ENCODE results near the gene PTBP3.
"Not testable (repeated sequence)": the region's sequence is repeated elsewhere in the genome, so short reads cannot be mapped to it uniquely, and the experiment has no call there.

The PTBP3 gene

GRCh38 chr9:112279501-112279900 is 53.9 kb downstream of the PTBP3 start:
- Histone ChIP-seq H3K9me3 (ENCODE audit: control insufficient read depth in 5 of 5, low read length in 5 of 5) (peaks cover 0 to 11% (median 7%) of the 10 kb centered on the region in 5 donors), H3K4me1 (ENCODE audit: control insufficient read depth in 5 of 5, insufficient read depth in 5 of 5, low read length in 5 of 5) (no peaks in the 10 kb centered on the region)

DNA sequence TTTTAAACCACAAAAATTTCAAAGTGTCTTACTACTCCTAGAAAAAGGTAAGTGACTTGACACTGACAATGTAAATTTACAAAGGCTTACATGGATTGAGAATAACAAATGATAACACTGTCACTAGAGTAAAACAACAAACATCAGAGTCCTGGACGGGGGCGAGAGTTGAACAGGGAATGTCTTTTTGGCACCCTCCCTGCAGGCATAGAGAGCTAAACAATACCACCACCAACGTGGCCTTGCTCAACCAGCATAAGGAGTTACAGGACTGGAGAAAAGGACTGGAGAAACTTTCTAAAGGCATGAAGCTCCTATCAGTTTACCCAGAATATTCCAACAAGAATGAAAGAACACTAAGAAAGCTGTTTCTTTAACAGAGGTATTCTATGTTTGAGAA is 55.3 kb downstream of the PTBP3 start:
- no peaks in the 10 kb centered on the region for H3K36me3 ChIP-seq (ENCODE audit: control insufficient read depth in 5 of 5, insufficient read depth in 5 of 5, low read length in 5 of 5)
- H3K27me3 ChIP-seq (ENCODE audit: control insufficient read depth in 5 of 5, insufficient read depth in 4 of 5, low read length in 5 of 5) = no peaks in the 10 kb centered on the region
- H3K27ac ChIP-seq (ENCODE audit: low read depth, low read length) = no peak overlapping the region
- H3K9me3 ChIP-seq (ENCODE audit: control insufficient read depth in 5 of 5, low read length in 5 of 5) = no peaks in the 10 kb centered on the region
- H3K4me1 ChIP-seq (ENCODE audit: control insufficient read depth in 5 of 5, insufficient read depth in 5 of 5, low read length in 5 of 5) = no peaks in the 10 kb centered on the region
- no peak overlapping the region for H3K9ac ChIP-seq (ENCODE audit: low read length in 5 of 5)
- H3K4me3 ChIP-seq (ENCODE audit: low read depth in 1 of 5, low read length in 5 of 5) = no peak overlapping the region

More at GRCh38 chr9:112279501-112279900, 53.9 kb downstream of the PTBP3 start:
- Histone ChIP-seq H3K36me3 (ENCODE audit: control insufficient read depth in 5 of 5, insufficient read depth in 5 of 5, low read length in 5 of 5) (peaks cover 0 to 9% (median 0%) of the 10 kb centered on the region in 5 donors), H3K27me3 (ENCODE audit: control insufficient read depth in 5 of 5, insufficient read depth in 4 of 5, low read length in 5 of 5) (no peaks in the 10 kb centered on the region), H3K4me3 (ENCODE audit: low read depth in 1 of 5, low read length in 5 of 5) (no peak overlapping the region), H3K9ac (ENCODE audit: low read length in 5 of 5) (no peak overlapping the region), H3K27ac (ENCODE audit: low read depth, low read length) (no peak overlapping the region)

DNA sequence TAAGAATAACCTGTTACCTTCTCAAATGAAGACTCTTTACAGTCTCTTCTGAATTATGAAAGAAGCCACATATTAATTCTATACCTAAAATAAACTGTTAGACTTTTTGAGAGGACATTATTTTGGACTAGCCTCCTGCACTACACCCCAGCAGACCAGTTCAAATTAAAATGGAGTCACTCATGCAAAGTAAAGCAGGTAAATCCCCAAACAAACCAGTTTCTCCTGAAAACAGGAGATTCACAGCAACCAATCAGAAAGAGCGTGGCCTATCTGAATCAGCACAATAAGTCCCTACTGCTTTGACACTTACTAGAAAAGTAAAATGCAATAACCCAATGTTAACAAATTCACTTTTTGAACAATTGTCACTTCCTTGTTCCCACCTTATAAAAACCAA is 58.8 kb downstream of the PTBP3 start:
- H3K36me3 ChIP-seq (ENCODE audit: control insufficient read depth in 5 of 5, insufficient read depth in 5 of 5, low read length in 5 of 5) = no peaks in the 10 kb centered on the region
- no peak overlapping the region for H3K4me3 ChIP-seq (ENCODE audit: low read depth in 1 of 5, low read length in 5 of 5)
- H3K4me1 ChIP-seq (ENCODE audit: control insufficient read depth in 5 of 5, insufficient read depth in 5 of 5, low read length in 5 of 5) = no peaks in the 10 kb centered on the region
- no peaks in the 10 kb centered on the region for H3K27me3 ChIP-seq (ENCODE audit: control insufficient read depth in 5 of 5, insufficient read depth in 4 of 5, low read length in 5 of 5)
- H3K9ac ChIP-seq (ENCODE audit: low read length in 5 of 5) = no peak overlapping the region
- H3K27ac ChIP-seq (ENCODE audit: low read depth, low read length) = no peak overlapping the region
- H3K9me3 ChIP-seq (ENCODE audit: control insufficient read depth in 5 of 5, low read length in 5 of 5) = no peaks in the 10 kb centered on the region

DNA sequence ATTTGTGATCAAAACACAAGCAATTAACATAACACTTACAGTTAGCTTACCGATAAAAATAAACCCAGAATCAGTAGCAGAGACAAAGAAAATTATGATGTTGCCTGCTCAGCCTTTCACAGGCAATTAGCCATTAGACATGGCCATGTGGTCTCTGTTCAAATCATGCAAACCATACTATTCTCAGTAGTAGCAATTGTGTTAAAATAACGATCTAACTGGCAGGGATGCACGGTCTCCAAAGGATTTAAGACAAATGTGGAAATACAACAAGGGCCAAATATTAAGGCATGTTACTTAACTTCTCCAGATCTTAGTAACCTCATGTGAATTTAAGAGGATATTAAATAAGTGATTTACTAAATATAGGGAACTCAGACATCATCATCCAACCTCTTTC is 59.5 kb downstream of the PTBP3 start:
- Histone ChIP-seq H3K9ac (ENCODE audit: low read length in 5 of 5) (no peak overlapping the region), H3K27ac (ENCODE audit: low read depth, low read length) (no peak overlapping the region), H3K36me3 (ENCODE audit: control insufficient read depth in 5 of 5, insufficient read depth in 5 of 5, low read length in 5 of 5) (no peaks in the 10 kb centered on the region), H3K27me3 (ENCODE audit: control insufficient read depth in 5 of 5, insufficient read depth in 4 of 5, low read length in 5 of 5) (no peaks in the 10 kb centered on the region), H3K9me3 (ENCODE audit: control insufficient read depth in 5 of 5, low read length in 5 of 5) (no peaks in the 10 kb centered on the region), H3K4me1 (ENCODE audit: control insufficient read depth in 5 of 5, insufficient read depth in 5 of 5, low read length in 5 of 5) (no peaks in the 10 kb centered on the region), H3K4me3 (ENCODE audit: low read depth in 1 of 5, low read length in 5 of 5) (no peak overlapping the region)

GRCh38 chr9:112271466-112272098 is 61.8 kb downstream of the PTBP3 start:
- Histone ChIP-seq H3K27ac (ENCODE audit: low read depth, low read length) (no peak overlapping the region), H3K9ac (ENCODE audit: low read length in 5 of 5) (no peak overlapping the region), H3K36me3 (ENCODE audit: control insufficient read depth in 5 of 5, insufficient read depth in 5 of 5, low read length in 5 of 5) (peaks cover 0 to 2% (median 0%) of the 10 kb centered on the region in 5 donors), H3K4me1 (ENCODE audit: control insufficient read depth in 5 of 5, insufficient read depth in 5 of 5, low read length in 5 of 5) (no peaks in the 10 kb centered on the region), H3K4me3 (ENCODE audit: low read depth in 1 of 5, low read length in 5 of 5) (no peak overlapping the region), H3K27me3 (ENCODE audit: control insufficient read depth in 5 of 5, insufficient read depth in 4 of 5, low read length in 5 of 5) (no peaks in the 10 kb centered on the region), H3K9me3 (ENCODE audit: control insufficient read depth in 5 of 5, low read length in 5 of 5) (no peaks in the 10 kb centered on the region)

DNA sequence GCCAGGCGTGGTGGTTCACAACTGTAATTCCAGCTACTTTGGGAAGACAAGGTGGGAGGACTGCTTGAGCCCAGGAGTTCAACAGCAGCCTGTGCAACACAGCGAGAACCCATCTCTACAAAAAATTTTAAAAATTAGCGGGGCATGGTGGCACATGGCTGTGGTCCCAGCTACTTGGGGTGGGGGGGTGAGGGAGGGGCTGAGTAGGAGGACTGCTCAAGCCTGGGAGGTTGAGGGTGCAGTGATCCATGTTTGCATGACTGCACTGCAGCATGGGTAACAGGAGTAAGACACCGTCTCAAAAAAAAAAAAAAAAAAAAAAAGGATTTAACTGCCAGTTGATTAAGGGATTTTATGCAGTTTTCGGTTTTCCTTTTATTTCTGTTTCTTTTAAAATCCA is 65.0 kb downstream of the PTBP3 start:
- H3K4me3 ChIP-seq (ENCODE audit: low read depth in 1 of 5, low read length in 5 of 5) = no peak overlapping the region
- no peaks in the 10 kb centered on the region for H3K4me1 ChIP-seq (ENCODE audit: control insufficient read depth in 5 of 5, insufficient read depth in 5 of 5, low read length in 5 of 5)
- no peaks in the 10 kb centered on the region for H3K9me3 ChIP-seq (ENCODE audit: control insufficient read depth in 5 of 5, low read length in 5 of 5)
- H3K36me3 ChIP-seq (ENCODE audit: control insufficient read depth in 5 of 5, insufficient read depth in 5 of 5, low read length in 5 of 5) = peaks cover 0 to 8% (median 4%) of the 10 kb centered on the region in 5 donors
- H3K9ac ChIP-seq (ENCODE audit: low read length in 5 of 5) = no peak overlapping the region
- no peak overlapping the region for H3K27ac ChIP-seq (ENCODE audit: low read depth, low read length)
- no peaks in the 10 kb centered on the region for H3K27me3 ChIP-seq (ENCODE audit: control insufficient read depth in 5 of 5, insufficient read depth in 4 of 5, low read length in 5 of 5)

- H3K4me1 ChIP-seq (ENCODE audit: control insufficient read depth in 5 of 5, insufficient read depth in 5 of 5, low read length in 5 of 5); H3K27me3 ChIP-seq (ENCODE audit: control insufficient read depth in 5 of 5, insufficient read depth in 4 of 5, low read length in 5 of 5); H3K36me3 ChIP-seq (ENCODE audit: control insufficient read depth in 5 of 5, insufficient read depth in 5 of 5, low read length in 5 of 5); H3K4me3 ChIP-seq (ENCODE audit: low read depth in 1 of 5, low read length in 5 of 5); H3K9me3 ChIP-seq (ENCODE audit: control insufficient read depth in 5 of 5, low read length in 5 of 5); H3K9ac ChIP-seq (ENCODE audit: low read length in 5 of 5); H3K27ac ChIP-seq (ENCODE audit: low read depth, low read length): not testable (repeated sequence)
These were observed 66.3 kb downstream of the PTBP3 start for GRCh38 chr9:112267086-112267485.

DNA sequence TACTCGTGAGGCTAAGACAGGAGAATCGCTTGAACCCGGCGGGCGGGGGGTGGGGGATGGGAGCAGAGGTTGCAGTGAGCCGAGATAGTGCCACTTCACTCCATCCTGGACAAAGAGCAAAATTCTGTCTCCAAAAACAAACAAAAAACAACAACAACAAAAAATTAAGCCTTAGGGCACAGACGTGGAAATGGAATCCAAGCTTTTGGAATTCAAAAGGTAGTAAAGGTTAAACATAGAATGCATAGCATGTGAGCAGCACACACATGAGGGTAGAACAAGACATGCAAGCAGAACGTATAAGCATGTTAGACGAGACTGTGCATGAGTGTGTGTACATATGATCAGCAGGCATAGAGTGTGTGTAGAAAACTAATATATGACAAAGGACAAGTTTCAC is 68.0 kb downstream of the PTBP3 start:
- no peaks in the 10 kb centered on the region for H3K27me3 ChIP-seq (ENCODE audit: control insufficient read depth in 5 of 5, insufficient read depth in 4 of 5, low read length in 5 of 5)
- H3K4me1 ChIP-seq (ENCODE audit: control insufficient read depth in 5 of 5, insufficient read depth in 5 of 5, low read length in 5 of 5) = no peaks in the 10 kb centered on the region
- peaks cover 0 to 15% (median 5%) of the 10 kb centered on the region in 5 donors for H3K36me3 ChIP-seq (ENCODE audit: control insufficient read depth in 5 of 5, insufficient read depth in 5 of 5, low read length in 5 of 5)
- H3K9ac ChIP-seq (ENCODE audit: low read length in 5 of 5) = no peak overlapping the region
- H3K27ac ChIP-seq (ENCODE audit: low read depth, low read length) = no peak overlapping the region
- no peaks in the 10 kb centered on the region for H3K9me3 ChIP-seq (ENCODE audit: control insufficient read depth in 5 of 5, low read length in 5 of 5)
- no peak overlapping the region for H3K4me3 ChIP-seq (ENCODE audit: low read depth in 1 of 5, low read length in 5 of 5)

DNA sequence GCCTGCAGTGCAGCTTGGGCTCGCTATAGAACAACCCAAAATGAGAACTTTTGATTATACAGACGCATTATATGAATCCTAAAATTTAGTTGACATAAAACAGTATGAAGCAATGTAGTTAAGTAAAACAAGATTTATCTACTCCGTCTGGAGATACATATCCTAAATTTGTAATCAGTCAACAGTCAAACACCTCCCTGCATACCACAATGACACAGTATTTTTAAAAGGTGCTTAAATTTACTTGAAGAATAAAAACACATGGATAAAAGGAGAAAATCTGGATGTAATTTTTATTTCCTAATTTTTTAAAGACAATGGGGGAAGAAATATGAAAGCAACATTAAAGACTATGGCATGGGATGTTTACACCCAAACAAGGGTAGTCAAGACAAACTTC is 70.8 kb downstream of the PTBP3 start:
- Histone ChIP-seq H3K27me3 (ENCODE audit: control insufficient read depth in 5 of 5, insufficient read depth in 4 of 5, low read length in 5 of 5) (no peaks in the 10 kb centered on the region), H3K36me3 (ENCODE audit: control insufficient read depth in 5 of 5, insufficient read depth in 5 of 5, low read length in 5 of 5) (peaks cover 0 to 19% (median 5%) of the 10 kb centered on the region in 5 donors), H3K9ac (ENCODE audit: low read length in 5 of 5) (no peak overlapping the region), H3K4me1 (ENCODE audit: control insufficient read depth in 5 of 5, insufficient read depth in 5 of 5, low read length in 5 of 5) (no peaks in the 10 kb centered on the region), H3K9me3 (ENCODE audit: control insufficient read depth in 5 of 5, low read length in 5 of 5) (no peaks in the 10 kb centered on the region), H3K4me3 (ENCODE audit: low read depth in 1 of 5, low read length in 5 of 5) (no peak overlapping the region), H3K27ac (ENCODE audit: low read depth, low read length) (no peak overlapping the region)

- no peak overlapping the region for H3K4me3 ChIP-seq (ENCODE audit: low read depth in 1 of 5, low read length in 5 of 5)
- H3K9me3 ChIP-seq (ENCODE audit: control insufficient read depth in 5 of 5, low read length in 5 of 5) = no peaks in the 10 kb centered on the region
- H3K4me1 ChIP-seq (ENCODE audit: control insufficient read depth in 5 of 5, insufficient read depth in 5 of 5, low read length in 5 of 5) = no peaks in the 10 kb centered on the region
- no peak overlapping the region for H3K9ac ChIP-seq (ENCODE audit: low read length in 5 of 5)
- no peak overlapping the region for H3K27ac ChIP-seq (ENCODE audit: low read depth, low read length)
- H3K36me3 ChIP-seq (ENCODE audit: control insufficient read depth in 5 of 5, insufficient read depth in 5 of 5, low read length in 5 of 5) = peaks cover 0 to 16% (median 5%) of the 10 kb centered on the region in 5 donors
- no peaks in the 10 kb centered on the region for H3K27me3 ChIP-seq (ENCODE audit: control insufficient read depth in 5 of 5, insufficient read depth in 4 of 5, low read length in 5 of 5)
These were observed 72.3 kb downstream of the PTBP3 start for GRCh38 chr9:112261133-112261532.

Measured in subcutaneous abdominal adipose tissue (tissue), 5 donors.